HuH-7.5 (cell line): ENCODE results near the gene ANK2.
"Not testable (repeated sequence)": the region's sequence is repeated elsewhere in the genome, so short reads cannot be mapped to it uniquely, and the experiment has no call there.

ENCODE experiments used
- DNase-seq: peaks from one replicate; pipeline ENCODE4 v3.0.0; 2011; ENCODE audit warnings: low spot score

ANK2 gene

GRCh38 chr4:113153529-113154101, 104.2 kb downstream of the ANK2 start:
- no peak for DNase-seq

DNA sequence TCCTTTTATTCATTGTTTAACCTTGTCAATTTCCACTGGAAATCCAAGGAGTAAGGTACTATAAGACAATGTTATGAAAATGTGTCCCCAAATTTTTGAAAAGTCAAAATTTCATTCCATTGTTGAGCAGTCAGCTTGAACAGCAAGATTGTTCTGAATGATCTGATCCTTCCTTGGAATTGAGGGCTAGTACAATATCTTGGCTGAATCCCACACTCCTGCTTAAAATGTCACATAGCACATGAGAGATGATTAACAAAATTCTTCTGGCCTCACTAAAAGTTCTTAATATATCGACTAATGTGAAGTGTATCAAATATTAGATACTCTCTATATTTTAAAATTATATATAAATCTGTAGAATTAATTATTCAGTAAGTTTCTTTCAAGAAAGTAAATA, 104.8 kb downstream of the ANK2 start:
- no peak for DNase-seq

GRCh38 chr4:113157086-113157857, 107.8 kb downstream of the ANK2 start:
- no peak for DNase-seq

GRCh38 chr4:113159942-113160545, 110.6 kb downstream of the ANK2 start:
- DNase-seq = no peak

DNA sequence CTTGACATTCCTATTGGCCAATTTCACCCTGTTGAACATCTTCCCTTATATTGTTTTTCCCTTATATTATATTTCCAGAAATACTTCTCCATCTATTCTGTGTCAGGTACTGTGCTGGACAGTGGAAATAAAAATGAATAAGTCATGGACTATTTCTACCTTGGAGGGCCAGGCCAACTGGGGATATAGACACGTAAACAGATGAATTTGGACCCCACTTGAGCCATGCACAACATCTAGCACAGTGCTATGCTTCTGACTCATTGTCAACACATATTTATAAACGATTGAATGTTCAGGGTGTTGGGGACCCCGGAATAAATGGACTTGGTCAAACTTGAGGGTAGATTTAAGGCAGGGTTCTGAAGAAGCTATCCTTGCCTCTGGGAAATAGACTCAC, 111.1 kb downstream of the ANK2 start:
- no peak for DNase-seq

- no peak for DNase-seq
Observed at GRCh38 chr4:113162089-113162488, 112.6 kb downstream of the ANK2 start.

GRCh38 chr4:113169368-113169767, 119.9 kb downstream of the ANK2 start:
- DNase-seq = no peak

DNA sequence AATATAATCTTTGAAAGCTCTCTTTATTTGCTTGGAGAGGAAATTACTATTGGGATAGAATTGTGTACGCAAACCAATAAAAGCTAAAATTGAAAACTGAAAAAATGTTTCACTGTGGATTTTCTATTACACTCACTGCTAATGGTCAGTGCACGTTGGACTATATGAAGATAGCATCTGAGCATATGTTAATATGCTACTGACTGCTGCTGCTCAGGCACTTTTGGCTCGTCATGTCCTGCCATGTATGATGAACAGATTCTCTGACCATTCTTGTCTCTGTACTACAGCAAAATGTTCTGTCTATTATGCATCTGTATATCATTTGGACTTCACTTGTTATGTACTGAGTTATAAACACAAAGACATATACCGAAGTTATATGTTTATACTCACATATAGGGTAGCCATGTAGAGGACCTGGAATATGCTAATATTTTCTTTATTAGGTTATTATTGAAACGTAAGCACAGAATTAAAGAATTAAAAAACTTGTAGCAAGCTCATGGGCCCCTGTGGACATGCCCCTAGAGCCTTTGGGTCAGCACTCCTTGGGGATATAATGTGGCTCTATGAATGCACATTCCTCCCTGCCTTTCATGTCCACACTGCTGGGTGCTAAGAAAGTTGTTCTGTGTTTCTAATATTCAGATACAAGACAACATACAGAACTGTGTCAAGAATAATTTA, 120.8 kb downstream of the ANK2 start:
- DNase-seq = no peak

DNA sequence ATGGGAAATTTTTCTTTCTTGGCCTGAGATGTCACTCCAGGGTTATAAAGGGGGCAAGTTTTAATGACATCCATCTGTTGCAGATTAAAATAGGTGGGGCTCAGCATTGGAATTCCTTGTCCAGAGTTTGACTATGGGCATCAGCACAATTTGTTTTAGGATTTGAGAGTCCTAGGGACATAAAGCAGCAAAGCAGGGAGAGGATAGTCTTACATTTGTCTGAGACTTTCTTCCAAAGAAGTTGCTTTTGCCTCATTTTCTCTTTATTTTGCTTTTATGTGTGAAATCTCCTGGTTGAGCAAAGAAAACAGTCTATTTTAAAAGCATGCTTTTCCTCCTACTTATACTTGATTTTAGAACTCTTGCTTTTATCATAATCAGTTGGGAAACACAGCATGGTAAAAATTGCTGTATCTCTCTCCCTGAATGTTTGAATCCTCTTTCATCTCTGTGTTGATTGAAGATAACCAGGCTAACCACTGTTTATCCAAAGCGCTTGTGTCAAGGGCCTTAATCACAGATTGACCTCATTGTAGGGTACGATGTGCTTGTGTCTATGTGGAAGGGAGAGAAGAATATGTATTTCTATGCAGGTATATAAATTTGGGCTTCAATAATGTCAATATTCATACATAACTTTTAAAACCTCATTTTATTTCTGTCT, 121.5 kb downstream of the ANK2 start:
- DNase-seq = no peak

DNA sequence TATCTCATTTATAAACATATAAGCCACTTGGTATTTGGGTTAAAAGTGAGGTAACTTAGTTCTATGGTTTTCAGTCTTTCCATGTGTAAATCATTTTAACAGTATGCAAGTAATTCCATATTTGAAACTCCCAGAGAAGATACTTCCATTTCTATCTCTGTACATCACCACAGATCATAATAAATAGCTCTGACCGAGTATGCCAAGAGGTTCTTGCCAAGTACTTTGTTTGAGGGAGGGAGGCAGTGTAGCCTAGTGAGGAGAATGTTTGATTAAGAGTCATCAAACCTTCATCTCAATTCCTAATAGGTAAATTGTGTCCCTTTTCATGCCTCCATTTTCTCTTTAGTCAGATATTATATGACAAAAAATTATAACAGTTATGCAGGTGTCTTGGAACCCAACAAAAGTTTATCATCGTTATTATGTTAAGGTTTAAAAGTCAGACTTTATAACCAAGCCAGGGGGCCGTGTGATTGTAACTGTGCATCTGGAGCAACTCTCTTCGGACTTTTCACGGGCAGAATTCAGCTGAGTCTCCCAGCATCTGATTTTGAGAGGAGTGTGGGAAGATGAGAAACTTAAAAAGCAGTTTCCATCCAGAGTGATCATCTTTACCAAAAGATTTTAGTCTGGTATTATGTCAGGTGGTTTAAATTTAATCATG, 123.8 kb downstream of the ANK2 start:
- no peak for DNase-seq

DNA sequence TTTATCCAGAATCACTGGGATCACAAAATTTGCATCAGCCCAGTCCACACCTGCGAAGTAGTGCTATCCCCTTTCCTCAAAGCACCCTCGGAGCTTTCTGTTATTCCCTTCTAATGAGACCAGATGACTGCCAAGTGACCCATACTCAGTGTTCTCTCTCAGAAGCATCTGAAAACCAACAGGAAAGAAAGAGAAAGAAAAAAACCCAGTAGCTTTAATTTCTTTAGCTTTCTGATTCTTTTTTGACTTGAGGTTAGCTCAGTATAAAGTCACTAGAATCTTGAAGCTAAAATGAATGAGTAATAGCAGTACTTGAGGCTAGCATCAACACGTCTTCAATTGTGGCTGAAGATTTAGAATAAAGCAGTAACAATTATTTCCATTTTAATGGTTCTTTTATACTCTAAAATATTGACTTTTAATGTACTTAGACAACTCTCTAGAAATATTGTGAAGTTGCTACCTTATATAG, 124.4 kb downstream of the ANK2 start:
- DNase-seq = no peak

- no peak for DNase-seq
Observed at GRCh38 chr4:113179091-113179490, 129.6 kb downstream of the ANK2 start.

- DNase-seq = no peak
Observed at GRCh38 chr4:113179996-113180395, 130.5 kb downstream of the ANK2 start.

DNA sequence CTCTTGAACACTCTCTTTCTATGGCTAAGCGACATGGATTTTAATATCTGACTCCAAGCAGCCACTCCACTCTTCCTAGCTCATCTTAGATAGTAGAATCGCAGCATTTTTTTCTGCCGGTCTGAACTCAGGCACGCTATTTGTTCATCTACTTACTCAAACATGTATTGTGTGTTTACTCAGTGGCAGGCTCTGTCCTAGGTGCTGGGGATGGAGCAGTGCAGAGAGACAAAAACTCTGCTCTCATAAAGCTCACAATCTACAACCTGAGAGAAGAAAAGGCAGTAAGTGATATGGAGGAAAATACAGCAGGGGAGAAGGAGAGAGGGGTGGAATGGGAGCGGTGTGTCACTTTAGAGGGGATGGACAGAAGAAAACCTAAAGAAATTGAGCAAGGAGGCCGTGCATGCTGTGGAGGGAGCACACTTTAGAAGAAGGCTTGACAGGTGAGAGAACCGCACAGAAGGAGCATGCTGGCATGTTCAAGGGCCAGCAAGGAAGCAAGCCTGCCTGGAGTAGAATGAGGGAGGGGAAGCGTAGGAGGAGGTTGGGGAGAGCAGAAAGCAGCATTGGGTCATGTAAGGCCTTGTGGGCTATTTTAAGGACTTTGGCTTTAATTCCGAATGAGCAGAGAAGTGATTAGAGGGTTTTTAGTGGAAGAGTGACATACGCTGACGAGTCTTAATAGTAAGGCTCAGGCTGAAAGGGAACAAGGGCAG, 132.0 kb downstream of the ANK2 start:
- peak; percentile 8 for DNase-seq

GRCh38 chr4:113183032-113183605, 133.7 kb downstream of the ANK2 start:
- DNase-seq = no peak

GRCh38 chr4:113186220-113186619, 136.8 kb downstream of the ANK2 start:
- not testable (repeated sequence) for DNase-seq

GRCh38 chr4:113186913-113187312, 137.5 kb downstream of the ANK2 start:
- no peak for DNase-seq

GRCh38 chr4:113187358-113187757, 137.9 kb downstream of the ANK2 start:
- no peak for DNase-seq

- no peak for DNase-seq
Observed at GRCh38 chr4:113189546-113189945, 140.1 kb downstream of the ANK2 start.

DNA sequence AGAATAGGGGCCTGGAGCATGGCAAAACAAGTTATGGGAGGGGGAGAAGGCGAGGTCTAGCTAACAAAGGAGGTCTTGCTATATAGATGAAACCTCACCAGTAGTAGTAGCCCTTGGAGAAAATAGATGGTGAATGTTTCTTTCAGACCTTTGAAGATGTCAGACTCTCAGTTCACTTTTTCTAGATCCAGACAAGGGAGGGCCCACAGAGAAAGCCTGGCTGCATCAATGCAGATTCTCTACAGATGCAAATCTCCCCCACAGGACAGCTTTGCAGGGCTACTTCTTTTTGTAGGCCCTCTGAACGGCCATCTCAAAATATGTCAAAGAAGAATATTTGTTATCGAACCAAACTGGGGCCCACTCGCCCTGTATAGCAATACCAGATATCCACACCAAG, 159.7 kb downstream of the ANK2 start:
- no peak for DNase-seq
